OCI-LY7 (cell line): ENCODE data around the gene SH3TC1. TPM values are rescaled to one million over a fixed set of nuclear protein-coding genes. Genes with fewer than 3 reads are reported as not detected.

Experiments
- BruUV-seq: library from RNA; stranded (reverse); fragments of 400-500 nt; replicated peaks from 2 replicates; lab custom pipeline; 2021; lab: Mats Ljungman, UMichigan
- CTCF ChIA-PET: fragments of 300-600 bp; sonication (Branson Sonifier 250); formaldehyde crosslinking; loops from one replicate; lab custom pipeline; 2022; ENCODE audit warnings: antibody characterized with exemption; ENCODE audit not compliant: unreplicated experiment; lab: Charles Lee
- POLR2A ChIA-PET: fragments of 300-600 bp; sonication (Branson Sonifier 250); formaldehyde crosslinking; loops from one replicate; lab custom pipeline; 2022; ENCODE audit warnings: antibody characterized with exemption; lab: Charles Lee
- DNase-seq: peaks from one replicate; pipeline ENCODE4 v3.0.0-alpha.2; 2015; ENCODE audit warnings: low spot score
- H2AFZ ChIP-seq: fragments of 200-600 bp; sonication (generic), shearing (Covaris generic); 2 replicates; pipeline ENCODE4 v1.6.1; 2014; ENCODE audit warnings: mild to moderate bottlenecking, antibody characterized with exemption, low read length, moderate library complexity
- H3K27ac ChIP-seq: fragments of 200-600 bp; sonication (generic); 2 replicates; pipeline ENCODE4 v1.5.1; 2014; ENCODE audit warnings: mixed run types, low read depth, mild to moderate bottlenecking, moderate library complexity, low read length, inconsistent platforms; ENCODE audit not compliant: poor library complexity, severe bottlenecking
- H3K36me3 ChIP-seq: fragments of 200-600 bp; sonication (generic); 2 replicates; pipeline ENCODE4 v1.6.1; 2014; ENCODE audit warnings: mild to moderate bottlenecking, antibody characterized with exemption, low read length, moderate library complexity, mixed read lengths; ENCODE audit not compliant: insufficient read depth
- H3K4me1 ChIP-seq: fragments of 200-600 bp; sonication (generic); 2 replicates; pipeline ENCODE4 v1.5.1; 2014; ENCODE audit warnings: mild to moderate bottlenecking, low read length; ENCODE audit not compliant: insufficient read depth, poor library complexity, severe bottlenecking
- H3K4me2 ChIP-seq: fragments of 200-600 bp; sonication (generic); 2 replicates; pipeline ENCODE4 v1.6.1; 2014; ENCODE audit warnings: mild to moderate bottlenecking, low read length
- H3K4me3 ChIP-seq: fragments of 200-600 bp; sonication (generic); 2 replicates; pipeline ENCODE4 v1.5.1; 2014; ENCODE audit warnings: mild to moderate bottlenecking, low read depth, low read length; ENCODE audit not compliant: poor library complexity, severe bottlenecking
- H3K79me2 ChIP-seq: fragments of 200-600 bp; sonication (generic); 2 replicates; pipeline ENCODE4 v1.6.1; 2016; ENCODE audit warnings: low read depth, mild to moderate bottlenecking, low read length, moderate library complexity, mixed read lengths; ENCODE audit not compliant: insufficient read depth
- H3K9me2 ChIP-seq: fragments of 200-600 bp; sonication (generic); 2 replicates; pipeline ENCODE4 v1.6.1; 2016; ENCODE audit warnings: mild to moderate bottlenecking, low read length, mixed read lengths; ENCODE audit not compliant: insufficient read depth
- H3K9me3 ChIP-seq: fragments of 200-600 bp; sonication (generic); 2 replicates; pipeline ENCODE4 v1.6.1; 2014; ENCODE audit warnings: mild to moderate bottlenecking, mixed run types, low read length, mixed read lengths
- H4K20me1 ChIP-seq: fragments of 200-600 bp; sonication (generic); 2 replicates; pipeline ENCODE4 v1.6.1; 2014; ENCODE audit warnings: mild to moderate bottlenecking, antibody characterized with exemption, low read length, moderate library complexity, mixed read lengths; ENCODE audit not compliant: insufficient read depth
- EZH2phosphoT487 ChIP-seq: fragments of 200-600 bp; sonication (generic); IDR thresholded peaks from 2 replicates; pipeline ENCODE4 v1.6.1; 2018; ENCODE audit warnings: low read depth, borderline replicate concordance, mild to moderate bottlenecking, mixed run types, antibody characterized with exemption, low read length, moderate library complexity, mixed read lengths
- intact Hi-C: fragments of 100-400 bp; cut with micrococcal nuclease; formaldehyde crosslinking; loops from one replicate; pipeline ENCODE4 v1.10.0; 2022; ENCODE audit not compliant: unreplicated experiment
- total RNA-seq, 2 experiments: library from RNA; depleted of rRNA in 1 of 2; stranded (reverse); fragments of >200 nt in 1 of 2; shearing (Covaris generic) in 1 of 2; gene quantifications; 2 replicates each; pipeline ENCODE4 v1.2.3, GENCODE V29; 2014 to 2022
- TF ChIP-seq, protein P1 (sequence below): fragments of 200-600 bp; sonication (generic); conservative IDR thresholded peaks from 2 replicates; pipeline ENCODE4 v1.5.1; 2014; ENCODE audit warnings: mild to moderate bottlenecking, antibody characterized with exemption, low read length, moderate library complexity, mixed read lengths

SH3TC1 gene
- total RNA-seq, 2 experiments from 2014 or later = 17.5 to 42.4 TPM

DNA sequence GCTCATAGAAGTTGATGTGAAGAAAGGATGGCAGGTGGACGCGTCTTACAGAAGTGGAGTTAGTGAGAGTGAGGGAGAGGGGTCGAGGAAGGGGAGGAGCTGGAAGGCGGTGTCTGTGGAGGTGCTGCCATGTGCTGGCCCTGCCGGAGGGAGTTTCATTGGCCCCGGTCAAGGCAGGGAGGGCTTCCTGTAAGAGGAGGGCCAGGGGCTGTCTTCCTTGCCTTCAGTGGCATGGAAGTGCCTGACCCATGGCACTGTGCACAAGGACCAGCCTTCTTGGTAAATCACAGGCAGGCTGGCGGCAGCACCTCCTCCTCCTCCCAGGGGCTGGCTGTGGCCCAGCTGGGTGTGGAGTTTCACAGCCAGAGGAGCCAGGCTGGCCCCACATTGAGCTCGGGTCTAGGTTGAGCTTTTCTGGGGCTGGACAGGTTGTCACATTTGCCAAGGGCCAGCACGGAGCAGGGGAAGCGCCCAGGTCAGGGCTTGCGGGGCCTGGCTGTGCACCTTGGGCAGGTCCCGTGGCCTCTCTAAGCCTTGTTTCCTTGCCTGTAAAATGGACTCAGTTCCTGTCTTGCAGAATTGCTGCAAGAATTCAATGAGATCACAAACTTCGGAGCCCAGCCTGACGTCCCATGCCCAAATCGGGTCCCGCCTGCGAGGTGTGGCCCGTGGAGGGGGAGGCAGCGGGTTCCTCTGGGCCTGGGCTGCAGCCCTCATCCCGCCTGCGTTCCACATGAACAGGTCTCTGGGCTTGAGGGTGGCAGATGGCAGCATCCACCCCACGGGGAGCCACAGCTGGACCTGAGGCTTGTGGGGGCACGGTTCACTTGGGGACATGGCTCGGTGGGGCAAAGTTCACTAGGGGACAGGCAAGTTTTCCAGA lies 77.5 kb downstream of the SH3TC1 start:
- ChIA-PET POLR2A (no interaction called here), CTCF (no interaction called here)
- Histone ChIP-seq H3K4me3 (no peak overlapping the region), H3K79me2 (no peaks in the 10 kb centered on the region), H3K27ac (no peak overlapping the region), H3K4me1 (no peaks in the 10 kb centered on the region), H3K36me3 (no peaks in the 10 kb centered on the region), H2AFZ (no peak overlapping the region), H3K4me2 (no peak overlapping the region), H3K9me3 (no peaks in the 10 kb centered on the region), H3K9me2 (no peaks in the 10 kb centered on the region), H4K20me1 (no peaks in the 10 kb centered on the region)
- BruUV-seq = no TSS peak
- DNase-seq = no peak
- TF ChIP-seq, protein P1, sequence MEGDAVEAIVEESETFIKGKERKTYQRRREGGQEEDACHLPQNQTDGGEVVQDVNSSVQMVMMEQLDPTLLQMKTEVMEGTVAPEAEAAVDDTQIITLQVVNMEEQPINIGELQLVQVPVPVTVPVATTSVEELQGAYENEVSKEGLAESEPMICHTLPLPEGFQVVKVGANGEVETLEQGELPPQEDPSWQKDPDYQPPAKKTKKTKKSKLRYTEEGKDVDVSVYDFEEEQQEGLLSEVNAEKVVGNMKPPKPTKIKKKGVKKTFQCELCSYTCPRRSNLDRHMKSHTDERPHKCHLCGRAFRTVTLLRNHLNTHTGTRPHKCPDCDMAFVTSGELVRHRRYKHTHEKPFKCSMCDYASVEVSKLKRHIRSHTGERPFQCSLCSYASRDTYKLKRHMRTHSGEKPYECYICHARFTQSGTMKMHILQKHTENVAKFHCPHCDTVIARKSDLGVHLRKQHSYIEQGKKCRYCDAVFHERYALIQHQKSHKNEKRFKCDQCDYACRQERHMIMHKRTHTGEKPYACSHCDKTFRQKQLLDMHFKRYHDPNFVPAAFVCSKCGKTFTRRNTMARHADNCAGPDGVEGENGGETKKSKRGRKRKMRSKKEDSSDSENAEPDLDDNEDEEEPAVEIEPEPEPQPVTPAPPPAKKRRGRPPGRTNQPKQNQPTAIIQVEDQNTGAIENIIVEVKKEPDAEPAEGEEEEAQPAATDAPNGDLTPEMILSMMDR = no peak
- no peak for TF ChIP-seq EZH2phosphoT487
- intact Hi-C loops = no loop called here

DNA sequence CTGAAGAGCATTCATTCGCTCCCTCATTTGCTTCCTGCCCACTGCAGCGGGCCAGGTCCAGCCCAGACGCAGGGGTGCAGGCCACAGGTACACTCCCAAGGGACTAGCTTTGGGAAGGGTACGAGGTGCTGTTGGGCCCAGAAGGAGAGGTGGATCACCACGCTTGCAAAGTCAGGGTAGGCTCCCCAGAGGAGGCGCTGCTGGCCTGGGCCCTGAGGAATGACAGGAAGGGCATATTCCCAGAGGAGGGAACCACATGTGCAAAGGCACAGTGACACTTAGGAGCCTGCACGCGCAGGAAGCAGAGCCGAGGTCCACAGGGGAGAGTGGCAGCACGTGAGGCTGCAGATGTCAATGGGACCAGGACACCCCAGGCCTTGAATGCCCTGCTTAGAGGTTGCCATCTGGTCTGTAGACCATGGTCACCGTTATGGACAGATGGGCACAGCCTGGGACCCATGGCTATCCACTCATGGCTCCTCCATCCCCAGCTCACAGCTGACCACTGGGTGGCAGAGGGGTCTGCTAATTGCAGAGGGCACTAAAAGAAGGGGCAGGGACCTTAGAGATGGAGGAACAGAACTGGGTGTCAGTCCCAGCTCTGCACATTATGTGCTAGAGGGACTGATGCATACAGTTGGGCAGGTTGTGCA lies 78.4 kb downstream of the SH3TC1 start:
- no peaks in the 10 kb centered on the region for H3K4me1 ChIP-seq
- H3K9me3 ChIP-seq = no peaks in the 10 kb centered on the region
- H3K36me3 ChIP-seq = no peaks in the 10 kb centered on the region
- POLR2A ChIA-PET = no interaction called here
- H3K4me3 ChIP-seq = no peak overlapping the region
- no peaks in the 10 kb centered on the region for H4K20me1 ChIP-seq
- CTCF ChIA-PET = no interaction called here
- no TSS peak for BruUV-seq
- no peaks in the 10 kb centered on the region for H3K9me2 ChIP-seq
- no peak overlapping the region for H2AFZ ChIP-seq
- TF ChIP-seq, protein P1 = no peak
- no peak for TF ChIP-seq EZH2phosphoT487
- H3K79me2 ChIP-seq = no peaks in the 10 kb centered on the region
- DNase-seq = no peak
- H3K4me2 ChIP-seq = no peak overlapping the region
- no peak overlapping the region for H3K27ac ChIP-seq
- intact Hi-C loops = no loop called here

DNA sequence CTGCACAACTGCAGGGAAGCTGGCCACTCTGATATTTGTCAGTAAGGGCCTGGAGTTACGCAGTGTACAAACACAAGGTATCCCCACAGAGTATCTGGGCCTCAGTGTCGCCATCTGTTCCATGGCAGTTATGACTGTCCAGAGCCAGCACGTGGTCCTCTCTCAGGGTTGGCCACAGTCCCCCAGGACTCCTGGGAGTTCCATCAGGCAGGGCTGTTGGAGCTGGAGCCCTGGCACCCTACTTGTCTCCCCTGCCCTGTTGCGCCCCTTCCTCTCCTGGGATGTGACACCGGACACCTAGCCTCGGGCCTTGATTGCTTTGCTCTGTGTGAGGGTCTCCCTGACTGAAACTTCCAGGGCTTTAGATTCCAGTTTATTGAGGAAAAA lies 78.9 kb downstream of the SH3TC1 start:
- TF ChIP-seq EZH2phosphoT487 = no peak
- TF ChIP-seq, protein P1 = no peak
- no peak for DNase-seq
- Histone ChIP-seq H3K4me2 (no peak overlapping the region), H4K20me1 (no peaks in the 10 kb centered on the region), H3K36me3 (no peaks in the 10 kb centered on the region), H3K9me3 (no peaks in the 10 kb centered on the region), H3K27ac (no peak overlapping the region), H3K4me3 (no peak overlapping the region), H3K9me2 (no peaks in the 10 kb centered on the region), H3K79me2 (no peaks in the 10 kb centered on the region), H2AFZ (no peak overlapping the region), H3K4me1 (no peaks in the 10 kb centered on the region)
- intact Hi-C loops = no loop called here
- ChIA-PET CTCF (no interaction called here), POLR2A (interaction anchor here (0.7 kb wide), 1 partner anchor 9 kb away, joined by 3 read pairs; no protein-coding TSS in a partner anchor)
- BruUV-seq = no TSS peak
